ENCODE data around the gene CHCHD10. TPM values are rescaled to one million over a fixed set of nuclear protein-coding genes. Genes with fewer than 3 reads are reported as not detected.

Gene CHCHD10
- total and polyA plus RNA-seq, 8 donors: 5.8 to 589 (median 126) TPM

- Histone ChIP-seq H3K4me3 (no peak overlapping the region), H3K4me1 (peaks cover 8 to 33% (median 23%) of the 10 kb centered on the region in 4 donors), H3K27me3 (no peaks in the 10 kb centered on the region), H3K27ac (peak overlapping the region in 1 of 5 donors; percentile 38), H3K9me3 (no peaks in the 10 kb centered on the region), H3K36me3 (no peaks in the 10 kb centered on the region)
- no peak for DNase-seq
- WGBS, 5 donors: 74 to 87% (median 81%) methylated on average over 3 of the region's 3 CpGs
- TF ChIP-seq CTCF (IDR thresholded peaks at IDR 0.05): no peak
- TF ChIP-seq POLR2AphosphoS5 (IDR thresholded peaks at IDR 0.05): no peak
- intact Hi-C loops (cut with DNase I; ENCODE audit: low total_unique reads): no loop called here
Measured at GRCh38 chr22:23778577-23778900, 10.8 kb upstream of the CHCHD10 start.

- no peaks in the 10 kb centered on the region for H3K9me3 ChIP-seq
- no peaks in the 10 kb centered on the region for H3K36me3 ChIP-seq
- no peak for TF ChIP-seq POLR2AphosphoS5 (IDR thresholded peaks at IDR 0.05)
- no peak for TF ChIP-seq EP300 (IDR thresholded peaks at IDR 0.05)
- TF ChIP-seq POLR2A (IDR thresholded peaks at IDR 0.05): no peak
- TF ChIP-seq CTCF (IDR thresholded peaks at IDR 0.05): no peak
- intact Hi-C loops (cut with DNase I; ENCODE audit: low total_unique reads): no loop called here
- 79 to 85% (median 84%) methylated on average over 9 to 11 of the region's 11 CpGs for WGBS, 5 donors
- no peak overlapping the region for H3K4me3 ChIP-seq
- peak in 1 of 2 donors; percentile 58 for DNase-seq
- H3K4me1 ChIP-seq: peaks cover 14 to 37% (median 26%) of the 10 kb centered on the region in 4 donors
- peak overlapping the region in 2 of 5 donors; percentile 17 to 38 for H3K27ac ChIP-seq
- H3K27me3 ChIP-seq: peaks cover 0 to 4% (median 0%) of the 10 kb centered on the region in 3 donors
Measured at GRCh38 chr22:23777776-23778576, 10.2 kb upstream of the CHCHD10 start.

- 73 to 83% (median 79%) methylated on average over 3 of the region's 3 CpGs for WGBS, 5 donors
- Histone ChIP-seq H3K27me3 (peaks cover 0 to 5% (median 0%) of the 10 kb centered on the region in 3 donors), H3K9me3 (no peaks in the 10 kb centered on the region), H3K4me3 (no peak overlapping the region), H3K4me1 (peaks cover 27 to 56% (median 43%) of the 10 kb centered on the region in 4 donors), H3K27ac (peak overlapping the region in 1 of 5 donors; percentile 23), H3K36me3 (no peaks in the 10 kb centered on the region)
- intact Hi-C loops (cut with DNase I; ENCODE audit: low total_unique reads): no loop called here
- DNase-seq: no peak
- TF ChIP-seq POLR2AphosphoS5 (IDR thresholded peaks at IDR 0.05) (no peak), EP300 (IDR thresholded peaks at IDR 0.05) (no peak), POLR2A (IDR thresholded peaks at IDR 0.05) (no peak), CTCF (IDR thresholded peaks at IDR 0.05) (no peak)
Measured at GRCh38 chr22:23775779-23776375, 8.1 kb upstream of the CHCHD10 start.

- no peaks in the 10 kb centered on the region for H3K36me3 ChIP-seq
- H3K4me3 ChIP-seq: no peak overlapping the region
- DNase-seq: peak in 1 of 2 donors; percentile 55
- H3K4me1 ChIP-seq: peaks cover 27 to 60% (median 47%) of the 10 kb centered on the region in 4 donors
- H3K27me3 ChIP-seq: peaks cover 0 to 5% (median 0%) of the 10 kb centered on the region in 3 donors
- TF ChIP-seq CTCF (IDR thresholded peaks at IDR 0.05): no peak
- no peak for TF ChIP-seq EP300 (IDR thresholded peaks at IDR 0.05)
- TF ChIP-seq POLR2AphosphoS5 (IDR thresholded peaks at IDR 0.05): no peak
- no peak for TF ChIP-seq POLR2A (IDR thresholded peaks at IDR 0.05)
- peak overlapping the region in 1 of 5 donors; percentile 70 for H3K27ac ChIP-seq
- H3K9me3 ChIP-seq: no peaks in the 10 kb centered on the region
- WGBS, 5 donors: 77 to 94% (median 84%) methylated on average over 2 of the region's 2 CpGs
- intact Hi-C loops (cut with DNase I; ENCODE audit: low total_unique reads): no loop called here
Measured at GRCh38 chr22:23774922-23775436, 7.2 kb upstream of the CHCHD10 start.
